NCI-H446 treated with DMSO at 0.1 percent for 48 hours (cell line): Measurements from ENCODE around the gene AXIN1.
"Not testable (repeated sequence)": the region's sequence is repeated elsewhere in the genome, so short reads cannot be mapped to it uniquely, and the experiment has no call there.

Experiments
- DNase-seq: peaks from one replicate; lab custom pipeline; 2025; lab: John Stamatoyannopoulos, UW

AXIN1 gene

GRCh38 chr16:352547-353403, at the start of gene AXIN1:
Gene AXIN1 (minus strand): TSS chr16:352723. CDS start chr16:347025, 5,698 bp downstream.
- DNase-seq, result peak; percentile 88

GRCh38 chr16:401468-402348, 49.2 kb upstream of the AXIN1 start, which contains the start of gene DECR2:
Gene DECR2 (plus strand): TSS chr16:401885. CDS start chr16:401964, 79 bp downstream.
- DNase-seq, result peak; percentile 71

GRCh38 chr16:400061-400591, 47.6 kb upstream of the AXIN1 start:
- DNase-seq, result no peak

GRCh38 chr16:399340-400019, 47.0 kb upstream of the AXIN1 start:
- no peak for DNase-seq

GRCh38 chr16:398561-399339, 46.2 kb upstream of the AXIN1 start:
- no peak for DNase-seq

GRCh38 chr16:397736-398332, 45.3 kb upstream of the AXIN1 start:
- no peak for DNase-seq

GRCh38 chr16:397135-397661, 44.7 kb upstream of the AXIN1 start, which contains the start of gene NME4:
Gene NME4 (plus strand): TSS chr16:397199. CDS start chr16:397223, 24 bp downstream.
- DNase-seq, result no peak

GRCh38 chr16:396605-397004, 44.1 kb upstream of the AXIN1 start:
- peak; percentile 41 for DNase-seq

GRCh38 chr16:396199-396598, 43.7 kb upstream of the AXIN1 start:
- no peak for DNase-seq

- DNase-seq, result no peak
Measured at GRCh38 chr16:392450-393030, 40.0 kb upstream of the AXIN1 start.

- peak; percentile 9 for DNase-seq
Measured at GRCh38 chr16:391885-392335, 39.4 kb upstream of the AXIN1 start.

GRCh38 chr16:389352-389751, 36.8 kb upstream of the AXIN1 start:
- no peak for DNase-seq

GRCh38 chr16:387761-388666, 35.5 kb upstream of the AXIN1 start:
- not testable (repeated sequence) for DNase-seq

GRCh38 chr16:386641-387156, 34.2 kb upstream of the AXIN1 start:
- no peak for DNase-seq

GRCh38 chr16:383326-384051, 31.0 kb upstream of the AXIN1 start:
- no peak for DNase-seq

- DNase-seq, result no peak
Measured at GRCh38 chr16:381789-382717, 29.5 kb upstream of the AXIN1 start, which contains the start of gene PGAP6. Gene PGAP6 (minus strand): TSS chr16:381978. CDS start chr16:381821, 157 bp downstream.
